Right renal cortex interstitium (tissue), 3 donors: ENCODE results near the gene SAMD4A. TPM values are rescaled to one million over a fixed set of nuclear protein-coding genes. Genes with fewer than 3 reads are reported as not detected.
"Not testable (repeated sequence)": the region's sequence is repeated elsewhere in the genome, so short reads cannot be mapped to it uniquely, and the experiment has no call there.

Experiments used
- DNase-seq, 3 donors: peaks; one replicate each; pipeline ENCODE4 v3.0.0-alpha.2; 2013; ENCODE audit warnings: low read depth in 3 of 3, low spot score in 2 of 3
- polyA plus RNA-seq, 3 donors: library from polyadenylated mRNA; unstranded; fragments of 120-200 nt; gene quantifications; one replicate each; pipeline ENCODE4 v1.2.1, GENCODE V29; 2013; ENCODE audit not compliant: insufficient read length in 3 of 3

SAMD4A gene
- polyA plus RNA-seq, 3 donors: 7.8 to 8.1 (median 8.0) TPM

GRCh38 chr14:54791001-54791400, 224.1 kb downstream of the SAMD4A start:
- DNase-seq: no peak

DNA sequence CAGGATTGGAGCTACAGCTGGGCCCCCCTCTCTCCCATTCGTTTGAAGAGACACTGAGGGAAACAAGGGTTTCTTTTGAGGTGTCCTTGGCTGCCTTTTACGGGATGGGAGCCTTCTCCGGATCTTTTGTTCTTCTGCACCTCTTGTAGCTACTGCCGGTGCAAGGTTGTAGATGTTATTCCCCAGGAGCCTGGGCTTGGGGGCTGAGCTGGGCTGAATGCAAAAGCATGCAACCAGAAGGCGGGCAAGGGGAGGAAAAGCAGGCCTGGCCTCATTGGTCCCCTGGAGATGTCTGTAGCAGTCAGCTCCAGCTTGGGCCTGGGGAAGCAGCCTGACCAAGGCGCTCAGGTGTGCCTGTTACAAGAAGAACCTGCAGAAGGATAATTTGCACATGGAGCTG, 225.4 kb downstream of the SAMD4A start:
- no peak for DNase-seq

GRCh38 chr14:54794159-54794558, 227.2 kb downstream of the SAMD4A start:
- no peak for DNase-seq

DNA sequence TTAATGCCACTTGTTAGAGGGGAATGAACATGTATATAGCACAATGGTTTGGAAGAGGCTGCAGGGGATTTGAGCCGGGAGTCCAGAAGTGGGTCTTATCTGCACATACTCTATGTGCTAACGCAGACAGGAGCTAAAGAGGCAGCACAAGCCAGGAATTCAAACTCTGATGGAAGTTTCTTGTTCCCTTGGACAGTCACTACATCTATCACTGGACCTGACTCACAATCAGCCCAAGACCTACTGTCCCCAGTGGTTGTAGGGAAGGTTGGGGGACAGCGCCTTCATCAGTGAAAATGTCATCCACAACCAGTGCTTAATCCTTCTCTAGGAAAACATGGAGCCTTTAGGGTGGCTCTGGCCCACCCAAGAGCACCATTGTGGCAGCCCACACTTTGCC, 227.9 kb downstream of the SAMD4A start:
- no peak for DNase-seq

GRCh38 chr14:54796961-54797360, 230.0 kb downstream of the SAMD4A start:
- no peak for DNase-seq

GRCh38 chr14:54797556-54797955, 230.6 kb downstream of the SAMD4A start:
- DNase-seq: no peak

DNA sequence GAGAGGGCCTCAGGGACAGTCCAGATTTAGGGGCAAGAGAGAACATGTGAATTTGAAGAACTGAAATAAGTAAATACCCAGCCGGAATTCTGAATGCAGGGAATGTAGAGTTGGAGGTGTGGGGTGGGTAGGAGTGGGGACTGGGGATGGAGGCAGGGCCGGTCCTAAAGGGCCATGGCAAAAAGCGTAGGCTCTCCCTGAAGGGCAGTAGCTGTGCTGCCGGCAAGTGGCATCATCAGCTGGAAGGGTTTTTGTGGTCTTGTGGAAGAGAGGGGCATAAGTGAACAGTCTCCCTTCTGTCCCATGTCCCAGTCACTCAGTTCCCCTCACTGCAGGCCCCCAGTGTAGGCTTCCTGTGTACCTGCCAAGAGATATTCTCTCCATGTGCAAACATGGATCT, 231.1 kb downstream of the SAMD4A start:
- no peak for DNase-seq

- no peak for DNase-seq
Observed at GRCh38 chr14:54798465-54799124, 231.7 kb downstream of the SAMD4A start.

DNA sequence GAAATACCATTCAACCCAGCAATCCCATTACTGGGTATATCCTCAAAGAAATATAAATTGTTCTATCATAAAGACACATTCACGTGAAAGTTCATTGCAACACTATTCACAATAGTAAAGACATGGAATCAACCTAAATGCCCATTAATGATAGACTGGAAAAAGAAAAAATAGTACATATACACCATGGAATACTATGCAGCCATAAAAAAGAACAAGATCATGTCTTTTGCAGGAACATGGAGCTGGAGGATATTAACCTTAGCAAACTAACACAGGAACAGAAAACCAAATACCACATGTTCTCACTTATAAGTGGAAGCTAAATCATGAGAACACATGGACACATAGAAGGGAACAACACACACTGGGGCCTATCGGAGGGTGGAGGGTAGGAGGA, 234.6 kb downstream of the SAMD4A start:
- not testable (repeated sequence) for DNase-seq

GRCh38 chr14:54803396-54803795, 236.5 kb downstream of the SAMD4A start:
- no peak for DNase-seq

- no peak for DNase-seq
Observed at GRCh38 chr14:54803926-54804537, 237.1 kb downstream of the SAMD4A start.

DNA sequence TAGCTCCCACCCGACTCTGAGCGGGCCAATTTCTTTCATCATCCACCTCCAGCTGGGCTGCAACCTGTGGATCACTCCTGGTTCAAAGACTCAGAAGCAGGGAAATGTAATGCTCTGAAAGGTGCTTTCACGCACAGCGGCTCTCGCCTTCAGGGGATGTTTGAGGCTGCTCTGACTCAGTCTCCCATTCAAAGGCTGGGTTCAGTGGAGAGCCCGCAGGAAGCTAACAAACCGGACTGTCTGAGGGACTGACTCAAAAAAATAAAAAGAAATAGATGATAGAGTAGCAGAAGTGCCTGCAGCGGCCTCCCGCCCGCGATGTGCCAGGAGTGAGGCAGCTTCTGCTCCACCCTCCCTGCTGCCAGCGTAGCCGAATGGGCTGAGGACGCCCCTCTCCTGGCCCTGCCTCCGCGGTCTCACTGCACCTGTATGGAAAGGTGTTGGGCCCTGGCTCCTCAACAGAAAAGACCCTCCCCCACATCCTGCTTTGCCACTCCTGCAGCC, 237.7 kb downstream of the SAMD4A start:
- no peak for DNase-seq

DNA sequence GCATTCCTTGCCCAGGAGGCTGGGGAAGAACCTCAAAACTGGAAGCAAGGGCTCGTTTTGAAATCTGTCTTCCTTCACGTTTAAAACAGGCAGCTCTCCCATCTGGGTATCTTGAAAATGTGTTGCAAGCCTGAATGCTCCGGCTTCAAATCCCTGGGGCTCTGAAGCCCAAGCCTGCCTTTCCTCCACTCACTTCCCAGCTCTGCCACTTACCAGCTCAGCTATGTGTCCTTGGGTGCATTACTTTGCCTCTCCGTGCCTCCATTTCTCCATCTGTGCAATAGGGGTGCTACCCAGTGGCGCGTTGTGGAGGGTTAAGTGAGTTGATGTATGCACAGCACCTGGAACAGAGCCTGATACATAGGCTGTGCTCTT, 238.1 kb downstream of the SAMD4A start:
- no peak for DNase-seq

DNA sequence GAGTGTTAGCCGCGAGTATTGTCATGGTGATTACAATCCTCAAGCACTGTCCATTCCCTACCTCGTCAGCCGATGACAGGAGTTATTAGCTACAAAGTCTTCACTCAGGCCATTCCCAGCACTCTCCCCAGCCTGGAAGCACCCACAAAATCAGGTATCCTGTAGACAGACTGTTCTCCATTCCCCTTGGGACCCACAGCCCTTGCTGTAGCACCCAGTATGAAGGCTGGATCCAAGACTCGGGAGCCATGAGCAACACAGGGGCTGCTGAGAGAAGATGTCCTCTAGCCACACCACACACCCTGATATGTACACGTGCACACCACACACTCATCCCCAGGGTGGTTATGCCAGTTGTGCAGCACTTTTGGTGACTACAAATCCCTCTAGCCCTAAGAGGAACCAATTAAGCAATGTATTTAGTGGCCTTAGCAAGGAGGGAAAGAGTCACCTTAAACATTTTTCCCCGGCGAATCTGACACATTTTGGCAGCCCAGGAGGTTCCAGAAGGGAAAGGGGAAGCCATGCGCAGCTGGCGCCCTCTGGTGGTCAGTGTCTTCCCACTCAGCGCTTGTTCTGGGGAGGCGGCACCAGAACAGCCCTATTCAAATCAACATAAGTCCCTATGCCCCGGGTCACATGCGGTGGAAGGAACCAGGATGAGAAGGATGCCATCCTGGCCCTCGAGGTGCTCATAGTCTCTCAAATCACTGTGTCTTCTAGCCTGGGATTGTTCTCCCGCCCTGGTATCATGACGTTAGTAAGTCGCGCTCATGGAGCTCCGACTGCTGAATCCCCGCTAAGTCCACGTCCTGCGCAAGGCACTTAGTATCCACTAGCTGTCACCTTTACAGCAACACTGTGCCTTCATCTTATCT, 238.8 kb downstream of the SAMD4A start:
- DNase-seq: peak; percentile 55 to 71 (median 62)

GRCh38 chr14:54806616-54807015, 239.7 kb downstream of the SAMD4A start:
- DNase-seq: no peak

GRCh38 chr14:54807428-54807827, 240.5 kb downstream of the SAMD4A start:
- DNase-seq: no peak

DNA sequence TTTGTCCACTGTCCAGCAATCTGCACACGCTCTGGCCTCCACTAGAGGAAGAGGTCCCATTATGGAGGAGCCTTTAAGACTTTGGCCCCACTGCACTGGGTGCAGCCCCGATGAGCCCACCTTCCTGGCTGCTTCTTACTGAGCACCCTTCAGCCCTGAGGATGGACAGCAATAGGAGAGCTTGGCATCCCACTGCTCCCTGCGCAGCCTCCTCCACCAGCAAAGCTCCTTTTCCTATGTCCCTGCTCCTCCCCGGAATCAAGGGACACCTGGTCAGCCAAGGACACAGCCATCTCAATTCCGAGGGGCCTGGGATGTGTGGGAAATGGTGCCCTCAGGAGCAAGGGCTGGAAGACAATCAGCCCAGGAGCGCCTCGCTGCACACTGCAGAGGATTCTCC, 241.0 kb downstream of the SAMD4A start:
- no peak for DNase-seq

- DNase-seq: no peak
Observed at GRCh38 chr14:54808326-54809161, 241.6 kb downstream of the SAMD4A start.

- DNase-seq: no peak
Observed at GRCh38 chr14:54809767-54810166, 242.8 kb downstream of the SAMD4A start.

- no peak for DNase-seq
Observed at GRCh38 chr14:54812617-54813016, 245.7 kb downstream of the SAMD4A start.

DNA sequence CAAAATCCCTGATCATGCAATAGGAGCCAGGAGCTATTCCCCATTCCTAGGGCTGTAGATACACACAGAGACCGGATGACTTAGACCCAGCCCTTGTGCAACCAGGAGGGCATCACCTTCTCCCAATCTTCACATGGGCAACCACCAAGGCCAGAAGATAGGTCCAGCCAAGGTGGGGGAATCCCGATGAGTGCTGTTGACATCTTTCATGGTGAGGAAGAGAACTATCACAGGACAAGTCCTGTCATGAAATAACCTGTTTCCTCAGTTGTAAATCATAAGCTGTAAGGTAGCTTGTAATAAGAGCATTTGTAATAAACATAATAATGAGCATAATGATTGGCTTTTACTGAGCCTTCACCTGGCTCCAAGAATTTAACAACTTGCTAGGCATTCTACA, 246.2 kb downstream of the SAMD4A start:
- no peak for DNase-seq
